GM21717 (cell line): ENCODE measurements around the gene LONRF3.
A peak's percentile ranks its signal among the peaks of the same experiment; 100 is the strongest.
"Not testable (repeated sequence)": the region's sequence is repeated elsewhere in the genome, so short reads cannot be mapped to it uniquely, and the experiment has no call there.

Source experiments
- ATAC-seq: cut with Tn5 transposase; IDR thresholded peaks from one replicate; pipeline ENCODE4 v1.9.1; 2021; ENCODE audit warnings: mild to moderate bottlenecking, moderate library complexity; ENCODE audit not compliant: unreplicated experiment

Gene LONRF3

DNA sequence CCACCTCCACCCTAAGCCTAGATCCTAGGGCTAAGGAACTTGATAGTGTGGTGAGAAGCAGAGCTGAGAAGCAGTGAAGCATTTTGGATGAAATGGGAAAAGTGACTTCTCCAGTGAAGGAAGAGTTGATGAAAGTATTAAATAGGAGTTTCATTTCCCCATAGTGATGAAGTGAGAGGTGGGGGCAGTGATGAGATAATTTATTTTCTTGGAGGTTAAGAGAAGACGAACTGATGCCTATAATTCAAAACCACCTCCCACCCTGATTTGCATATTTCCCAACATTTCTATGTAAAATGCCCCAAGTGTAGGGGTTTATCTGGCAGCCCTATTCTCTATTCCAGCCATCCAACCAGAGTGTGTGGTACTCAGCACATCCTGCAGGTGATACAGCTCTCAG lies 6.3 kb downstream of the LONRF3 start:
- no peak for ATAC-seq

DNA sequence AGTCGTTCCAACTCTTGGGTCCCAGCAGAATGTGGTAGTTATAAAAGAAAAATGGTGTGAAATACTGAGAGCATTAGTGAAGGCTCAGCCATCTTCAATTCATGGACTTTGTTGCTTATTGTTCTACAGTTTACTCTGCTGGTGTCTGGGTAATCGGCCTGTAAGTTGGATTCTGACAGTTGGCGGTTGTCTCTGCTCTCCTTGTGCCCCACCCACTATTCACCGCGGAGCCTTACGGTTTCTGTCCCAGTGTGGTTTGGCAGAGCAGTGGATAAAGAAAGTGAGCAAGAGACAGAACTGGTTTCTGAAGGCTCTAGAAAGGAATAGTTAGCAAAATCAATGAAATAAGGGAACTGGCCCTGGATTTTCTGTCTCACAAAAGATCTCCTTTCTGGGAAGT lies 9.1 kb downstream of the LONRF3 start:
- no peak for ATAC-seq

DNA sequence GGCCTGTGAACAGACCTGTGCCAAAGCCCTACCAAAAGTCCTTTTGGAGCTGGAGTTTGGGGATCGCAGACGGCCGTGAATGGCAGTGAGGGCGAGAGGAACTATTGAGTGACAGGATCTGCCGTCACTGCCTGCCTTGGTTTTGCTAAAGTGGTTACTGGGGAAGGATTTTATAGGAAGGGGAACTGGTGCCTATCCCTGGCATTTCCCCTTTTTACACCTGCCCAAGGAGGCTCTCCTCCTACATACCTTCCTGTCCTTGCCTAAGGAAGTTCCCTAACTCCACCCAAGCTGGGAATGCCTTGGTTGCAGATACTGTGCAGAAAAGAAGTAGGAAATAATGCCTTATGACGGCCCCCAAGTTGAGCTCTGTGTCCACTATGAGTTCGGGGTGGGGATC lies 14.5 kb downstream of the LONRF3 start:
- no peak for ATAC-seq

DNA sequence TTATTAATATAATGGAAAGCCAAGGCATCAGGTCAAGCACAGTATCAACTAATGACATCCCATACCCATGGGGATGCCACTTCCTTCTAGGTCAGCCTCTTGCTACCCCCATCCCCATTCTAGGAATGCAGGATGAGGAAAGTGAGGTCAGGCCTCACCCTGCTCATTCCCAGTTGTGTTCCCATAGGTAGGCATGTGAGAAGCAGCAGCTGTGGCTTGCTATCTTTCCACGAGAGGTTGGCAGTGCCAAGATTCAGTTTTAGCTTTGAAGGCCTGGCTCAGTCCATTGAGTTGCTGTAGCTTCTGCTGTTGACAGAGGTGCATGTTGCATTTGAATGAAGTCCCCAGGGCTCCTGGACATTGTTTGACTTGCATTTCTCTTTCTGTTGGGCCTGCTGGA lies 15.5 kb downstream of the LONRF3 start:
- no peak for ATAC-seq

DNA sequence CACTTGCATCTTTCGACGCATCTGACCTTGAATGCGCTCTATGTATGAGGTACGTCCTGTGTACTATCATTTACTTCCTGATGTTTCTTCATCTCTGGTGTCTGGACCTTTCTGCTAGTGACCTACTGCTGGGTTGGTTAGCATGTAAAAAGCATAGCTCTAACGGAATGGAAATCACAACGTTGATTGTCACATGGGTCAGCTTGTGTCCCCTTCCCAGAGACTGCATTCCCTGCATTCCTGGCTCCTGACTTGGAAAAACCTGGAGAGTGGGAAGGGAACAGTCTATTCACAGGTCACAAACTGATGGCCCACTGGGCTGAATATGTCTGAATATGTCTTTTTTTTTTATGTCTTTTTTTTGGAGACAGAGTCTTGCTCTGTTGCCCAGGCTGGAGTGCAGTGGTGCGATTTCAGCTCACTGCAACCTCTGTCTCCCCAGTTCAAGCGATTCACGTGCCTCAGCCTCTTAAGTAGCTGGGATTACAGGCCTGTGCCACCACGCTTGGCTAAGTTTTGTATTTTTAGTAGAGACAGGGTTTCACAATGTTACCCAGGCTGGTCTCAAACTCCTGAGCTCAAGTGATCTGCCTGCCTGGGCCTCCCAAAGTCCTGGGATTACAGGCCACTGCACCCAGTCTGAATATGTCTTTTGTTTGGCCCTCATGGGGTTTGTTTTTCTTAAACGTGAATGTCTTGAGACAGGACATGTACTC lies 16.3 kb downstream of the LONRF3 start:
- no peak for ATAC-seq

DNA sequence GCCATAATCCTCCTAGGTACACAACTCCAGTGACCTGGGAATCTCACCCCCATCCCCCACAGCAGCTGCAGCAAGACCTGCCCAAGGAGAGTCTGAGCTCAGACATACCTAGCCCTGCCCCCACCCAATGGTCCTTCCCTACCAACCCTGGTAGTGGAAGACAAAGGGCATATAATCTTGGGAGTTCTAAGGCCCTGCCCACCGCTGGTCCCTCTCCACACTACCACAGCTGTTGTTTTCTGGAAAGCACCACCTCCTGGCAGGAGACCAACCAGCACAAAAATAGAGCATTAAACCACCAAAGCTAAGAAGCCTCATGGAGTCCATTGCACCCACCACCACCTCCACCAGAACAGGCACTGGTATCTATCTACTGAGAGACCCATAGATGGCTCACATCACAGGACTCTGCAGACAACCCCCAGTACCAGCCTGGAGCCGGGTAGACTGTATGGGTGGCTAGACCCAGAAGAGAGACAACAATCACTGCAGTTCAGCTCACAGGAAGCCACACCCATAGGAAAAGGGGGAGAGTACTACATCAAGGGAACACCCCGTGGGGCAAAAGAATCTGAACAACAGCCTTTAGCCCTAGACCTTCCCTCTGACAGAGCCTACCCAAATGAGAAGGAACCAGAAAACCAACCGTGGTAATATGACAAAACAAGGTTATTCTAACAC lies 18.2 kb downstream of the LONRF3 start:
- not testable (repeated sequence) for ATAC-seq

DNA sequence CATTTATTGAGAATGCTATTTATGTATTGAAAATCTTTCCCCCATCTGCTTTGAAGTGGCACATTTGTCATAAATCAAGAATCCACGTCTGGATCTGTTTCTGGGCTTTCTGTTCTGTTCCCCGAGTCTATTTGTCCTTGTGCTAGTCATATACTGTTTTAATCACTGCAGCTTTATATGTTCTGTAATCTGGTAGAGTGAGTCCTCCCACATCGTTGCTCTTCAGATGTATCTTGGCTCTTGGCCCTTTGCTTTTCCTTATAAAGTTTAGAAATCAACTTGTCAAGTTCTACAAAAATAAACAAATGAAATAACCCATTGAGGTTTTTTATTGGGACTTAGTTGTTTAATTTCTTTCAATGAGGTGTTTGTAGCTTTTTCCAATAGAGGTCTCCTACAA lies 29.0 kb downstream of the LONRF3 start:
- ATAC-seq, result no peak

DNA sequence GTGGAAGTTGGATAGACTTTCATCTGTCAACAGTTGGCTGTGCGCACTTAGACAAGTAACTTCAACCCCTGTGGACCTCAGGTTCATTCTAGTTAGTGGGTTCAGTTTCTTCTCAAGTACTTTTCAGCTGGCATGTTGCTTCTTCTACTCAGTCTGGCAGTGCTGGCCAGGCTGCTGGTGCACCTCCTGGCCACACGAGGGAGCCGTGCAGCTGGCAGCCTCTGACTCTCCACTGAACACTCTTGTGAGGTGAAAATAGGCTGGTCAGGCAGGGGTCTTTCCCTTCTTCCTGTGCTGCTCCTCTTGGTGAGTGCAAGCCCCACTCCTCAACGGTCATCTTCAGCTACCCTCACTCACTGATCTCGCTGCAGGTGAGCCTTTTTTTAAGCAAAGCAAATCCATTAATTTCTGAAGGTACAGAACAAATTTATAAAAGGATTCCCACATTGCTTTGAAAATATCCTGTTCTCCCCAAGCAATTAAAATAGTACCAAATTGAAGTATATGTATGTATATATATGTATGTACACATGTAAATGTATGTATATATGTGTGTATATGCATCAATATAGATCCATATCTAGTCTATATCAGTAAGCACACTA lies 30.6 kb downstream of the LONRF3 start:
- peak; percentile 79 for ATAC-seq

DNA sequence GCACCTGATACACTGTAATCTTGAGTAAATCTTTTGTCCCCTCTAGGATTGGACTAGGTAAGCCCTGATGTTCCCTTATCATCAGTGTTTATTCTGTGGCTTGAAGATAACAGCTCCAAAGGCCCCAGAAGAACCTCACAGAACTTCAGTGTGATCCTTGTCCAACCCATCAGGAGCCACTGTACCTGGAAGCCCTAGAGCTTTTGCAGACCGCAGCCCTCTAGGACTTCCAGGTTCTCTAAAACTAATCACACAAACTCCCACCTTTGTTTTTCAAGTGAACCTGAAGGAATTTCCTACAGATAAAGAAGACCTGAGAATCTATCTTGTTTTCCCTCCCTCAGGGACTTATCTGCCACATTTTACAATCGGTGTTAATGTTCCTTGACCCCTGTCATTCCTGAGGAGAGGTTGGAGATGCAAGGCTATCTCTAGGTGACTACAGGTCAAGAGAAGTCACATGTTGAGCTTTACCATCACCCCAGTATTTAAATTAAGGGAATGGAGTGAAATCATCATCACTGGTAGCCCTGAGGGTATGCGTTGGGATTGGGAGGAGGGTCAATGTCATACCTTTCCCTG lies 32.9 kb downstream of the LONRF3 start:
- ATAC-seq, result no peak

DNA sequence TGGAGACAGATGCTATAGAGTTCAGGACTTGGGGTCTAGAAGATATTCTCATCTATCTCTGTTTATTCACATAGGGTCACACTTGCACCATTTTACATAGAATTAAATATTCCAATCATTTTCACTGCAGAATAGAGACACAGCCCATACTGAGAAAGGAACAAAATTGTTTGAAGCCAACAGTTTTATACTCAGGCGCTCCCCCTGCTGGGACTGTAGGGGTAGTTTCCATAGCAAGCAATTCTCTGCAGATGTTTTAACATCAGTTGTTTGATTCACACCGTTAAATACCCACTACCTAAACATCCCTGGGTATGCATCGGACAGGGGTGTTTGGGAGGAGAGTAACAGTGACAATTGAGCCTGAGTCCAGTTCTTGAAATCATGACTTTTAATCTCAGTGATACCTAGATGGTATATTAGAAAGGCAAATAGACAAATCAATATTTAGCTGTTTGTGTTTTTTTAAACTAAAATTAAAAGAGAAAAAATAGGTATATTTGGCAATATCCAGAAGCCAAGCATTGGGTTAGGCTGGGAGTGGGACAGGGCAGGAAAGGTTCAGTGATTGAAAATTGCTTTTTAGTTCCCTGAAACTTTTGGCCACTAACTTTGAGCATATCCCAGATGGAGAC lies 33.8 kb downstream of the LONRF3 start:
- no peak for ATAC-seq

DNA sequence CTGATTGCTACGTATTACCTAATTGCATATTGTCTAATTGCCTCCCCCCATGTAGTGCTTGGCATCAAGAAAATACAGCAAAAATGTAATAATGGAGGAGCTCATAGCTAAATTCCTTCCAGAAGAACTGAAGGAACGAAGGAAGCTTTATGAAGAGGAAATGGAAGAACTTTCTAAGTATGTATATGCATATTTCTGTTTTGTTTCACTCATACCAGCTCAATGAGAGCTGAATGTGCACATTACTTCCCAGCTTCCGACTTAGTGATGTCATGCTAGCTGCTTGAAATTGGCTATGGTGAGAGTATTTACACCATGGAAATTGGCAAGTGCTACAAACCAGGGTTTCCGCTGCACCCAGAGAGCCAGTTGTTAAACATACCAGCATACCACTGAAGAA lies 34.7 kb downstream of the LONRF3 start:
- ATAC-seq, result no peak

DNA sequence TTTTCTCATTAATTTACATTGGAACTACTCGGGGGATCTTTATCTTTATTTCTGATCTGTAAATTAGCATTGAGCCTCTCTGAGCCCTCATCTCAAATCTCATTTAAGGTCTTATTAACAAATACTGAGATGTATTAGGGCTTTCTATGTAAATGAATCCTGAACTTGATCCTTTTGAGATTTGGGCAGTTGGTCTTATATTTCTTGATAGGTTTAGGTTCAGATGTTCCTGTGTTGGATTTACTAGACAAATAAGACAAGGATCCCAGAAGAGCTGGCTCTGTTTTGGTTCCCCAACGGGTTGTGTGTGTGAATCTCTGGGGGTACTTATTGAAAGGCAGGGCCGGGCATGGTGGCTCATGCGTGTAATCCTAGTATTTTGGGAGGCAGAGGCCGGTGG lies 36.1 kb downstream of the LONRF3 start:
- no peak for ATAC-seq

DNA sequence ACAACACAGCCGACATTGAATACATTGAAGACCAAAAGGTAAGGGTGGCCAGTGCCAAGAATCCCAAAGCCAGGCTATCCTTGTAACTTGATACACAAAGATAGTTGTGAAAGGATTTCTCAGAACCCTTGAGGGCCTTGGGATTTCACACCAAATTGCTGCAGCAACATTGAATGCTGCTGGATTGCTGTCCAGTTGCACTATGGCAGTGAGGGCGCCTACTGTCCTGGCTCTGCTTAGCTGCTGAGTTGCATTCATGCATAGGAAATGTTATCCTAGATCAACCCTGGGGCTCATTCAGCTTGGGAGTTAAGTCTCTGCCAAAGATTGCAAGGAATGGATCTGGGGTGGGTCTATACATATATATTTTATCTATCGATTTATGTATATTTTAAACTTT lies 38.7 kb downstream of the LONRF3 start:
- ATAC-seq, result no peak

DNA sequence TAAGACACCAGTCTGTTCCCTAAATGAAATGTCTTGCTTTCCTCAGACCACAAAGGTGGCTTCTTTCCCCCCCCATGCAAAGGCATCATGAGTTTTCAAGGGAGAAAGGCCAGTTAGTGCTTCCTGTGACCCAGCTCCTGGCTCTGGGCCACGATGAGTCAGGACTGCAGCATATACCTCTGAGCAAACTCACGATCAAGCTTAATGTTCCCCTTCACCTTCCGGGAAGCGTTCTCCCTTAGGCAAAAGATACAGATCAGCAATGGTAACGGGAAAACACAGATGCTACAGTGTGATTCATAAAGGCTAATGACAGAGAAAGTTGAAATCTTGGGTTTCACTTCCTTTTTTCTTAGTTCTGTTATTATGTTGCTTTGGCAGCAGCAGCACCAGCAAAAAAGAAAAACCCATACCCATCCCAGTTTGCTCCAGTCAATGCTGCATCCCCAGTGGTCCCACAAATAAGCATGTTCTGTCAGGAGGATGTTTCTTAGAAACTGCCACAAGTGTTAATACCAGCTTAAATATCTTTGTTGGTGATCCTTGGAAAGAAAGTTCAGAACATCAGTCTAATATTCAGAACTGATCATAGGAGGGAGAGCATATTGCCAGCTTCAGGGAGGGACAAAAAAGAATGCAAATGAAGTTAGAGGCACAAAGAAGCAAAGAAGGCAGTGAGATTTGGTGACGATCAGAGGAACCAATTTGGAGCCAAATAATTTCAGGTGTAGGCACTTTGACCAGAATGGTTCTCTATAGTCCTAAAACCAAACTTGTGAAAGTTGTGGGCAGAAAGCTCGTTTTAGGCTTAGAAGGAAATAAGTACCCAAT lies 41.2 kb downstream of the LONRF3 start:
- ATAC-seq, result peak; percentile 88

DNA sequence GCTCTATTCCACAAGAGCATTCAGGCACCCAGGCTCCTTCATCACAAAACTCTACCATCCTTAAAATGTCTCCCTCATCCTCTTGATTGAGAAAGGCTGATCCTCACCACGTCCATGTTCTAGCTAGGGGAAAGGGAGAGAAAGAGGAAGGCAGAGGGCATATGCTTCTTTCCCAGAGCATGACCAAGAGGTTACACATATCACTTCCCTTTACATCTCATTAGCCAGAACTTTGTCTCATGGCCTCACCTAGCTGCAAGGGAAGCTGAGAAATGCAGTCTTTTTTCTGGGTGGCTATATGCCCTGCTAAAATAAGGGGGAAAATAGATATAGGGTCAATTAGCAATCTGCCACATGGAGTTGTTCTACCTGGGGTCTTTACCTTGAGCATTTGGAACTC lies 42.7 kb downstream of the LONRF3 start:
- ATAC-seq, result no peak

DNA sequence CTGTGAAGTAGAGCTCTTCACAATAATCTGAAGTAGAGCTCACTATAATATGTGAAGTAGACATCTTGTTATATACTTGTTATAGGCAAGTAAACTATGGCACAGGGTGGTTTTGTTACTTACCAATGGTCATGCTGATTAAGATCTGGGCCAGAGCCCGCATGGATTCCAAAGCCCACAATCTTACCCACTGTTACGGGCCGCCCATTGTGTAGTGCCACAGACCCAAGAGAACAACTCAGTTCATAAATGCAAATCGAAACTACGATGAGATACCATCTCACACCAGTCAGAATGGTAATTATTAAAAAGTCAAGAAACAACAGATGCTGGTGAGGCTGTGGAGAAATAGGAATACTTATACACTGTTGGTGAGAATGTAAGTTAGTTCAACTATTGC lies 51.5 kb downstream of the LONRF3 start:
- ATAC-seq, result no peak

DNA sequence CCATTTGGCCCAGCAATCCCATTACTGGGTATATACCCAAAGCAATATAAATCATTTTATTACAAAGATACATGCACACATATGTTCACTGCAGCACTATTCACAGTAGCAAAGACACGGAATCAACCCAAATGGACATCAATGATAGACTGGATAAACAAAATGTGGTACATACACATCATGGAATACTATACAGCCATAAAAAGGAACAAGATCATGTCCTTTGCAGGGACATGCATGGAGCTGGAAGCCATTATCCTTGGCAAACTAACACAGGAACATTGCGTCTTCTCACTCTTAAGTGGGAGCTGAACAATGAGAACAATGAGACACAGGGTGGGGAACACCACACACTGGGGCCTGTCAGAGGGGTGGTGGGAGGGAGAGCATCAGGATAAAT lies 51.9 kb downstream of the LONRF3 start:
- ATAC-seq, result not testable (repeated sequence)

DNA sequence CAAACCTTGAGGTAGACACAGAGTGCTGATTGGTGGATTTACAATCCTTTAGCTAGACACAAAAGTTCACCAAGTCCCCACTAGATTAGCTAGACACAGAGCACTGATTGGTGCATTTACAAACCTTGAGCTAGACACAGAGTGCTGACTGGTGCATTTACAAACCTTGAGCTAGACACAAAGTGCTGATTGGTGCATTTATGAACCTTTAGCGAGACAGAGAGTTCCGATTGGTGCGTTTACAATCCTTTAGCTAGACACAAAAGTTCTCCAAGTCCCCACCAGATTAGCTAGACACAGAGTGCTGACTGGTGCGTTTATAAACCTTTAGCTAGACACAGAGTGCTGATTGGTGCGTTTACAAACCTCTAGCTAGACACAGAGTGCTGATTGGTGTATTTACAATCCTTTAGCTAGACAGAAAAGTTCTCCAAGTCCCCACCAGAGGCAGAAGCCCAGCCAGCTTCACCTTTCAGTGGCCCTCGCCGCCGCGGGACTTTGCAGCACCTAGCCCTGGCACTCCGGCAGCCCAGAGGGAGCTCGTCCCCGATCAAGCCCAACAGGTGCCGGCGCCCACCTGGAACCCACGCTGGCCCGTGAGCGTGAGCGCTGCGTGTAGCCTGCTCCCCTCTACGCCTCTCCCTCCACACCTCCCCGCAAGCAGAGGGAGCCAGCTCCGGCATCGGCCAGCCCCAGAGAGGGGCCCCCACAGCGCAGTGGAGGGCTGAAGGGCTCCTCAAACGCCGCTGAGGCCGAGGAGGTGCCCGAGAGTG lies 53.7 kb downstream of the LONRF3 start:
- ATAC-seq, result not testable (repeated sequence)

DNA sequence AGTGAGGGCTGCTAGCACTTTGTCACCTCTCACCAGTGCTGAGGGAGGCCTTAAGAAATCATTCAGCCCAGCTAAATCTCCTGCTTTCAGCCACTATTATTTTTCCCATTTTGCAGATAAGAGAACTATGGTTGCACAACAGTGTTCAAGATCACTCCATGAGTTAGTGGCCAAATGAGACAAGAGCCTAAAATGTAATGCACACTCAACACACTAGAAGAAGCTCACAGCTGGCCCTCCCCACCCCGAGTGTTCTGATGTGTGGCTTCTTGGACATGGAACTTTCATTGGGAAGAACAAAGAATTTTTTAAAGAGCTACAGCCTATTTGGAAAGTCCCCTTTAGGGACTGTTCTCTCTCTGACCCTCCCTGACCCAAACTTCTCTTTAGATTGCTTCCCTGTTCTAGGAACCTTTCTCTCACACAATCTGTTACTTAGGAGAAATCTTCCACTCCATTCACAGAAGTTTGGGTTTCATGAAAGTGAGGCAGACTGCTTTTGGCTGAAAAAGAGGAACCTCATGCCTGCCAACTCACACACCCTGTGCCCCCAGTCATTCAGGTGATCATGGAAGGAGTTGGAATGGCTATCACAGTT lies 54.4 kb downstream of the LONRF3 start:
- ATAC-seq, result no peak
